GM20000 (cell line): Measurements from ENCODE around the gene CSRNP3.

Source experiments
- DNase-seq: peaks from one replicate; pipeline ENCODE4 v3.0.0; 2012; ENCODE audit warnings: low spot score
- CTCF ChIP-seq: IDR thresholded peaks from 2 replicates; pipeline ENCODE4 v1.5.1; 2012; ENCODE audit warnings: mild to moderate bottlenecking, control low read depth; ENCODE audit errors: extremely low read depth, missing control alignments

Gene CSRNP3

DNA sequence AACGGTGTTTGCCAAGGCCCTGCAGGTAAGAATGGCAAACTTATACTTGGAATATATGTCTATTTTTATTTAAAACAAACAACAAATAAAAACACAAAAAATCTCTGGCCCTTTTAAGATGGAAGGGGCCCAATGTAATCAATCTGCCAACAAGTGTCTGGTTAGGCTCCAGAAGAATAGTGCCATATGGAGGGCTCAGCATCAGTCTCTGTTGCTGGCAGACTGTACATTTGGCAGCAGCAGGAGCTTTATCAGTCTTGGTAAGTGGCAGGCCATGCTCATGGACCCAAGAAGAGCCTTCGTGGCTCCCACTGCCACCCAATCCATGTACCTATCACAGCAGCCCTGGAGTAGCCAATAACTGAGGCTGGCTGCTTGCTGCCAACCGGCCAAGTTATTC lies 223.4 kb downstream of the CSRNP3 start:
- TF ChIP-seq CTCF = no peak
- no peak for DNase-seq

DNA sequence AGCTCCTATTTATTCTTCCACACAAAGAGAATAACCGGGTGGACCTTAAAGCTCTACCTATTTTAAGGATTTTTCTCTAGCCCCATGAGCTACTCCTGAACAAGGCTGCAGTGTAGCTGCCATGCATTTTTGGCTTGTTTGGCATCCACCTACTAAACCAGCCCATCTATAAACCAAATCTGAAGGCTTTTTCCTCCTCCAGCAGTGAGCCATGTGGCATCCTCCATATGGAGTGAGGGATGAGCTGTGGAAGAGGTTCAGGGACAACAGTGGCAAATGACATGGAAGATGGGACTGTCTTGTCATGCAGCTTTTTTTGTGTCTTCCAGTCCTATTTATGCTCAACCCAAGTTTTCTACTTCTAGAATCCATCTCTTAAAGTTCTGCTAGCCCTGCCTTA lies 224.3 kb downstream of the CSRNP3 start:
- TF ChIP-seq CTCF = no peak
- DNase-seq = no peak

DNA sequence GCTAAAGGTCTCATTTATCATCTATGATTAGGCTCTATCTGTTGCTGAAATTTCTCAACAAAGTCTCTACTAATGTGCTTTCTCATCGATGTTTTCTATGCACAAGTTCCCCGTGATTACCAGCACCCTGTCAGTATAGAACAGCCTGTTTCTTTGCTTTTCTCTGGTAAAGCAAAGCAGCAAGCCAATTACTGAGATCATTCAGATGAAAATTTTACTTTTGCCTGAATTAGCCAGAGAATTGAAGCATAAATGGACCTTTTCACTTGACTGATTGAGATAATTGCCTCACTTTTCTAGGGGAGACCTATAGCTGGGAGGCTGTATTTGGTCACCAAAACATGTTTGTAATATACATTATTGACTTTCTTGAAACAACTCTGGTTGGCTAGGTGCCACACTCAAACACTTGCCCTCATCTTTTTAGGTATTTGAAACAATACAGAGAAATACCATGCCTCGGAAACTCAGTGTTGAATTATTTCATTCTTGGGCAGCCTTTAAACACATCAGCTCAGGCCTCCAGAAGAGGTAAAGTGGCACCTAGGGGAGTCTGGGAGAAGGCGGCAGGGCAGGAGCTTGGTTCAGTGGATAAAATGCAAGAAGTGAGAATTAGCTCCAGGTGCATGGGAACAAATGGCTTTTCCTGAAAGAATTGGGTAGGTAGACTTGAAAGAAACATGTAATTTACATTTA lies 228.4 kb downstream of the CSRNP3 start:
- DNase-seq = no peak
- TF ChIP-seq CTCF = no peak

- peak; percentile 12 for TF ChIP-seq CTCF
- DNase-seq = peak; percentile 41
These were observed 229.0 kb downstream of the CSRNP3 start for GRCh38 chr2:165698444-165698884.

- no peak for DNase-seq
- TF ChIP-seq CTCF = no peak
These were observed 230.4 kb downstream of the CSRNP3 start for GRCh38 chr2:165699946-165700345.

DNA sequence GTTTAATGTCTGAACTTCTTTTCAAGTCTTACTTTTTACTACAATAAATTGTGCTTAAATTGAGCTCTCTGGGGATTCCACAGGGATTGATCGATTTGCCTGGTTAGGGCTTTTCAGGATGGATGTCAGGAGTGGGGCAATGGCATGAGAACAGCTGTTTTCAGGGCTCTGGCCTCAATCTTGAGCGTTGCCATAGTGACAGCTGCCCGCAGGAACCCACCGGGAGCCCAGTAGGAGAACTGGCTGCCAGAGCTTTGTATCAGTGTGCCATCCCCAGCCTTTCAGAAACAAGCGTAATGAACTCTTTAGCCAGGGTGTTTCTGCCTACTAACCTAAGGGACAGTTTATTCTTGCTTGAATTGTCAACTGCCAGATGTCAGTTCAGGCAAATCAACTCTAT lies 231.0 kb downstream of the CSRNP3 start:
- DNase-seq = no peak
- no peak for TF ChIP-seq CTCF

DNA sequence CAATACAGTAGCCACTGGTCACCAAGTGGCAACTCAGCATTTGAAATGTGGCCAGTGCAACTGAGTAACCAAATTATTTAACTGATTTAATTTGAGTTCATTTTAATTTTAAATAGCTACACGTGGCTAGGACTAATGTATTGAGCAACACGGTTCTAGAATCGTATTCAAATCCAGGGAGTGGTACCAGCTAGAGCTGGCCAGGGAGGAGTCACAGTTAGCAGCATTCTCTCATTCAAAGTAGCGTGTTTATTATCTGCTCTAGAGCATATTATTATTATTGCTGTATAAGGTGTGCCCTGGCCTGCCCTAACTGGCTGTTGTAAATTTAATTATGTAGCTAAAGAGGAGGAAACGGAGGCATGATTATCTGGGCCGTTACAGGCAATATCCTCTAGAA lies 231.6 kb downstream of the CSRNP3 start:
- DNase-seq = no peak
- no peak for TF ChIP-seq CTCF
